ENCODE data around the gene FANCL. TPM values are rescaled to one million over a fixed set of nuclear protein-coding genes. Genes with fewer than 3 reads are reported as not detected.
"Not testable (repeated sequence)": the region's sequence is repeated elsewhere in the genome, so short reads cannot be mapped to it uniquely, and the experiment has no call there.

FANCL gene
- total RNA-seq, 1 donor from 2014 or later = 23.3 TPM

DNA sequence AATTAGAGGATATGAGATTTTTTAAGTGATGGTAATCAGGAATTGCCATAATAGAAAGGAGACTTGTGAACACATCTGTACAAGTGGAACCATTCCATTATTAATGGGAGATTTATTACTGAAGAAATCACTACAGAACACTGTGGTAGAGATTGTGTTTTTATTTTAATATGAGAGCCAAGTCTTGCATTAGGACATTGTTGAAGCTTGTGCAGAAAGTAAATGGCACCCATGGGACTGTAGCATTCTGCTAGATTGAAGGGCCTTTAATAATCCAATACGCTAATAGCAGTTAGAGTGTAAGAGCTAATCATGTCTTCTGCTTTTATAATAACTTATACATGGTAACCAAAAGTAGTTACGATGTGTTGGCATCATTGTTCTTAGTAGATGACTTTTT, 110.9 kb downstream of the FANCL start:
- Histone ChIP-seq H3K27ac (no peak overlapping the region), H3K27me3 (no peaks in the 10 kb centered on the region), H3K9me3 (no peaks in the 10 kb centered on the region), H3K36me3 (no peaks in the 10 kb centered on the region), H3K4me1 (peaks cover 14% of the 10 kb centered on the region), H3K4me3 (no peak overlapping the region)
- TF ChIP-seq, protein P1, sequence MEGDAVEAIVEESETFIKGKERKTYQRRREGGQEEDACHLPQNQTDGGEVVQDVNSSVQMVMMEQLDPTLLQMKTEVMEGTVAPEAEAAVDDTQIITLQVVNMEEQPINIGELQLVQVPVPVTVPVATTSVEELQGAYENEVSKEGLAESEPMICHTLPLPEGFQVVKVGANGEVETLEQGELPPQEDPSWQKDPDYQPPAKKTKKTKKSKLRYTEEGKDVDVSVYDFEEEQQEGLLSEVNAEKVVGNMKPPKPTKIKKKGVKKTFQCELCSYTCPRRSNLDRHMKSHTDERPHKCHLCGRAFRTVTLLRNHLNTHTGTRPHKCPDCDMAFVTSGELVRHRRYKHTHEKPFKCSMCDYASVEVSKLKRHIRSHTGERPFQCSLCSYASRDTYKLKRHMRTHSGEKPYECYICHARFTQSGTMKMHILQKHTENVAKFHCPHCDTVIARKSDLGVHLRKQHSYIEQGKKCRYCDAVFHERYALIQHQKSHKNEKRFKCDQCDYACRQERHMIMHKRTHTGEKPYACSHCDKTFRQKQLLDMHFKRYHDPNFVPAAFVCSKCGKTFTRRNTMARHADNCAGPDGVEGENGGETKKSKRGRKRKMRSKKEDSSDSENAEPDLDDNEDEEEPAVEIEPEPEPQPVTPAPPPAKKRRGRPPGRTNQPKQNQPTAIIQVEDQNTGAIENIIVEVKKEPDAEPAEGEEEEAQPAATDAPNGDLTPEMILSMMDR (IDR thresholded peaks at IDR 0.05) = no peak
- TF ChIP-seq POLR2A (IDR thresholded peaks at IDR 0.05) (no peak), POLR2AphosphoS5 (IDR thresholded peaks at IDR 0.05; ENCODE audit: insufficient read depth in 1 of 2, low read depth in 1 of 2) (no peak)
- intact Hi-C loops (cut with DNase I) = no loop called here
- DNase-seq (ENCODE audit: extremely low spot score in 2 of 2) = no peak

DNA sequence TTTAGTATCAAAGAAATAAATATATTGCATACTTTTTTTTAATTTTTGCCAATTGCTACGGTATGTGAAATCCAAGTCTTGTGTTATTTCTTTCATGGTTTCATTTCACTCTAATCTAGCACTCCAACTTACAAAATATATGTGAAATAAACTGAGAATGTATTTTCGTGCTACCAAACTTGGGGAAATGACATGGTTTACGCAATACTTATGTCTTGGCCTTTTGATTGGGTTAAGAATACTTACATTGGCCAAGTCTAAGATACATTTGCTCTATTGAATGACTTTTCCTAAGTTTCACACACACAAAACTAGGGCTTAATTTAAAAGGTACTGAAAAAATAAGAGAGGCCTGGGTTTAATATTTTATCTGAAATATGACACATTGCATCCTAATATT, 114.0 kb downstream of the FANCL start:
- Histone ChIP-seq H3K4me3 (no peak overlapping the region), H3K9me3 (no peaks in the 10 kb centered on the region), H3K27me3 (no peaks in the 10 kb centered on the region), H3K27ac (no peak overlapping the region), H3K4me1 (peaks cover 8% of the 10 kb centered on the region), H3K36me3 (peaks cover 0 to 13% of the 10 kb centered on the region in 2 donors)
- DNase-seq (ENCODE audit: extremely low spot score in 2 of 2) = no peak
- TF ChIP-seq POLR2A (IDR thresholded peaks at IDR 0.05) = no peak
- no peak for TF ChIP-seq POLR2AphosphoS5 (IDR thresholded peaks at IDR 0.05; ENCODE audit: insufficient read depth in 1 of 2, low read depth in 1 of 2)
- TF ChIP-seq, protein P1 (IDR thresholded peaks at IDR 0.05) = no peak
- intact Hi-C loops (cut with DNase I) = no loop called here

DNA sequence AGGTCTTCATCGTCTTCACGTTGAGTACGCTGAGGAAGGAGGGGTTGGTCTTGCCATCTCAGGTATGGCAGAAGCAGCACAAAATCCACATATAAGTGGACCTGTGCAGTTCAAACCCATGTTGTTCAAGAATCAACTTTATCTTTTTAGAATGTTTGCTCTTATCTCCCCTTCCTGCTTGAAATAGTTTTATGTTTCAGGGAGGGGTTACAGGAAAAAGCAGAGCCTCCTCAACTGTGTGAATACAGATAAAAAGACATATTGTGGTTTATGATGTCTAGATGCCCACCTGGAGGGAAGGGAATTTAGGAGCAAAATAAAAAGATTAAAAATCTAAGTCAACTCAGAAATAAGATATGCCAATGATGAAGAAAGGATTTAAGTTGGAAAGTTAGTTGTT, 118.6 kb downstream of the FANCL start:
- intact Hi-C loops (cut with DNase I) = no loop called here
- TF ChIP-seq, protein P1 (IDR thresholded peaks at IDR 0.05) = no peak
- TF ChIP-seq POLR2AphosphoS5 (IDR thresholded peaks at IDR 0.05; ENCODE audit: insufficient read depth in 1 of 2, low read depth in 1 of 2) (no peak), POLR2A (IDR thresholded peaks at IDR 0.05) (no peak)
- no peaks in the 10 kb centered on the region for H3K4me1 ChIP-seq

DNA sequence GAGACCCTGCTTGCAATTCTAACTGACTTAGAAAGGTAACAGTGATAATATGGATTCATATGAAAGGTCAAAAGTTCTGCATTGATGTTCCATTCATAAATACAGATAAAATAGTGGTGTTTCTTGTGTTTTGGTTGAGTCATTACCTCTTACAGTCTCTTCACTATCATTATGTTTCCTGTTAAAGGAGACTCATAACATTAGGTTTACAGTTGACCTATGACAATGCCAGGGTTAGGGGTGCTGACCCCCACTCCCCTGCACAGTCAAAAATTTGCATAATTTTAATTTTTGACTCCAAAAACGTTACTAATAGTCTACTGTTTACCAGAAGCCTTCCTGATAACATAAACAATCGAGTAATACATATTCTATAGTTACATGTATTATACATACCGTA, 119.1 kb downstream of the FANCL start:
- no peaks in the 10 kb centered on the region for H3K27me3 ChIP-seq
- no peak overlapping the region for H3K27ac ChIP-seq
- intact Hi-C loops (cut with DNase I) = no loop called here
- H3K9me3 ChIP-seq = no peaks in the 10 kb centered on the region
- H3K4me3 ChIP-seq = no peak overlapping the region
- no peaks in the 10 kb centered on the region for H3K4me1 ChIP-seq
- H3K36me3 ChIP-seq = peaks cover 0 to 13% of the 10 kb centered on the region in 2 donors
- TF ChIP-seq, protein P1 (IDR thresholded peaks at IDR 0.05) = no peak
- TF ChIP-seq POLR2AphosphoS5 (IDR thresholded peaks at IDR 0.05; ENCODE audit: insufficient read depth in 1 of 2, low read depth in 1 of 2) = no peak
- TF ChIP-seq POLR2A (IDR thresholded peaks at IDR 0.05) = no peak
- no peak for DNase-seq (ENCODE audit: extremely low spot score in 2 of 2)

More for the DNA sequence above, 118.6 kb downstream of the FANCL start:
- Histone ChIP-seq H3K36me3 (peaks cover 0 to 13% of the 10 kb centered on the region in 2 donors), H3K9me3 (no peaks in the 10 kb centered on the region), H3K4me3 (no peak overlapping the region), H3K27me3 (no peaks in the 10 kb centered on the region), H3K27ac (no peak overlapping the region)
- no peak for DNase-seq (ENCODE audit: extremely low spot score in 2 of 2)

DNA sequence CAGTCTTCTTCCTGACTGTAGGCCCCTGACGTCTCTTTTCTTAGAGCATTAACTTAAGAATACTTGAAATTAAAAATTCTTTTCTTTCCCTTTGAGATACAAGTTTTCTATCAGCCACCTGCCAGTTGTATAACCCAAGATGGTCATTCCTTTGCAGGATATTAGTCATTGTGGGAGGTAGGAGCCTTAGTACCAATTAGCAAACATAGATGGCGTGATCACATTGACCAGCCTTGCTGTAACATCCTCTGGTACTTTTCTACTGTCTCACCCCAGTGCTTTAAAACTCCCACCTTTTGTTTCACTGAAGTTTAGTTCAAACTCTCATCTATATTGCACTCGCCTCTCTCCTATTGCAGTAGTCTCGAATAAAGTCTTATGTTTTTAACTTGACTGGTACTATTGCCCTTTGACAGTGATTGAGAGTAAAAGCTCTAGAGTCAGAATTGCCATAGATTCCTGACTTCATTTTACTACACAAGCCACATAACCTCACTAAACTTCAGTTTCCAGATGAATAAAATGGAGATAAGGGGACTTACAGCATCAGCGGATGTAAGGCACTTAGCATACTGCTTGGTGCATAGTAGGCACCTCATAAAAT, 120.4 kb downstream of the FANCL start:
- intact Hi-C loops (cut with DNase I) = no loop called here
- TF ChIP-seq, protein P1 (IDR thresholded peaks at IDR 0.05) = no peak
- TF ChIP-seq POLR2AphosphoS5 (IDR thresholded peaks at IDR 0.05; ENCODE audit: insufficient read depth in 1 of 2, low read depth in 1 of 2) = no peak
- no peak for TF ChIP-seq POLR2A (IDR thresholded peaks at IDR 0.05)
- DNase-seq (ENCODE audit: extremely low spot score in 2 of 2) = no peak
- no peaks in the 10 kb centered on the region for H3K27me3 ChIP-seq
- peaks cover 0 to 13% of the 10 kb centered on the region in 2 donors for H3K36me3 ChIP-seq
- no peaks in the 10 kb centered on the region for H3K9me3 ChIP-seq
- H3K4me1 ChIP-seq = no peaks in the 10 kb centered on the region
- H3K27ac ChIP-seq = no peak overlapping the region
- no peak overlapping the region for H3K4me3 ChIP-seq

DNA sequence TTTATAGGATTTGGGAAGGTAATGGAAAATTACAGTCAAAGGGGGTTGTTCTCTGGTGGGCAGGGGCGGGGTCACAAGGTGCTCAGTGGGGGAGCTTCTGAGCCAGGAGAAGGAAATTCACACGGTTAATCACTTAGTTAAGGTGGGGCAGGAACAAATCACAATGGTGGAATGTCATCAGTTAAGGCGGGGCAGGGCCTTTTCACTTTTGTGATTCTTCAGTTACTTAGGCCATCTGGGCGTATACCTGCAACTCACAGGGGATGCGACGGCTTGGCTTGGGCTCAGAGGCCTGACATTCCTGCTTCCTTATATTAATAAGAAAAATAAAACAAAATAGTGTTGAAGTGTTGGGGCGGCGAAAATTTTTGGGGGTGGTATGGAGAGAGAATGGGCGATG, 127.6 kb downstream of the FANCL start:
- H3K27ac ChIP-seq; H3K4me3 ChIP-seq; intact Hi-C loops (cut with DNase I); H3K27me3 ChIP-seq; H3K9me3 ChIP-seq; H3K4me1 ChIP-seq; DNase-seq (ENCODE audit: extremely low spot score in 2 of 2); H3K36me3 ChIP-seq: not testable (repeated sequence)

Data from vagina (tissue), 2 donors.